ES-I3 (cell line): ENCODE results near the gene CWF19L1.
"Not testable (repeated sequence)": the region's sequence is repeated elsewhere in the genome, so short reads cannot be mapped to it uniquely, and the experiment has no call there.

Experiments
- H3K36me3 ChIP-seq: 2 replicates; pipeline ENCODE4 v1.6.1; 2013; ENCODE audit warnings: mild to moderate bottlenecking, low read length, control low read depth, moderate library complexity; ENCODE audit not compliant: insufficient read depth
- H3K4me1 ChIP-seq: 2 replicates; pipeline ENCODE4 v1.6.1; 2013; ENCODE audit warnings: mild to moderate bottlenecking, control low read depth, low read length; ENCODE audit not compliant: insufficient read depth
- H3K9ac ChIP-seq: 2 replicates; pipeline ENCODE4 v1.6.1; 2013; ENCODE audit warnings: low read depth, mild to moderate bottlenecking, low read length, moderate library complexity
- H3K9me3 ChIP-seq: 2 replicates; pipeline ENCODE4 v1.6.1; 2013; ENCODE audit warnings: mild to moderate bottlenecking, low read length, moderate library complexity; ENCODE audit not compliant: control insufficient read depth, insufficient read depth

Gene CWF19L1

GRCh38 chr10:100286051-100287033 is 18.9 kb upstream of the CWF19L1 start, which contains the start of gene BLOC1S2:
TSS of gene BLOC1S2 (minus strand) at chr10:100286680. CDS start at chr10:100286659, 21 bp downstream.
- Histone ChIP-seq H3K9me3 (no peaks in the 10 kb centered on the region), H3K4me1 (0 out of 2 replicates have a peak, but pooled peaks cover 5% of the 10 kb centered on the region), H3K36me3 (peaks cover 8% of the 10 kb centered on the region; the same call in 1 of the 2 replicates), H3K9ac (peak within 1 kb of the TSS; percentile 74)

- H3K9me3 ChIP-seq, H3K4me1 ChIP-seq: not testable (repeated sequence)
- peak overlapping the region; percentile 74 for H3K9ac ChIP-seq
- peaks cover 14% of the 10 kb centered on the region for H3K36me3 ChIP-seq
Observed at GRCh38 chr10:100285326-100285725, 17.9 kb upstream of the CWF19L1 start.

GRCh38 chr10:100282907-100283306 is 15.5 kb upstream of the CWF19L1 start:
- H3K9ac ChIP-seq = no peak overlapping the region
- H3K36me3 ChIP-seq = peaks cover 20% of the 10 kb centered on the region
- H3K4me1 ChIP-seq = 0 out of 2 replicates have a peak, but pooled peaks cover 5% of the 10 kb centered on the region
- H3K9me3 ChIP-seq = no peaks in the 10 kb centered on the region

- not testable (repeated sequence) for H3K4me1 ChIP-seq, H3K9me3 ChIP-seq, H3K9ac ChIP-seq
- H3K36me3 ChIP-seq = peaks cover 20% of the 10 kb centered on the region
Observed at GRCh38 chr10:100276971-100277370, 9.5 kb upstream of the CWF19L1 start.

- no peaks in the 10 kb centered on the region for H3K9me3 ChIP-seq
- no peaks in the 10 kb centered on the region for H3K36me3 ChIP-seq
- no peak overlapping the region; the same call in 1 of the 2 replicates for H3K9ac ChIP-seq
- H3K4me1 ChIP-seq = no peaks in the 10 kb centered on the region
Observed at GRCh38 chr10:100265821-100266485, 1.5 kb downstream of the CWF19L1 start.

- Histone ChIP-seq H3K9ac (no peak overlapping the region), H3K36me3 (peaks cover 22% of the 10 kb centered on the region), H3K9me3 (no peaks in the 10 kb centered on the region), H3K4me1 (no peaks in the 10 kb centered on the region)
Observed at GRCh38 chr10:100254191-100254590, 13.2 kb downstream of the CWF19L1 start.

- H3K4me1 ChIP-seq = no peaks in the 10 kb centered on the region
- no peaks in the 10 kb centered on the region for H3K9me3 ChIP-seq
- H3K36me3 ChIP-seq = peaks cover 17% of the 10 kb centered on the region
- H3K9ac ChIP-seq = no peak overlapping the region
Observed at GRCh38 chr10:100253041-100253440, 14.4 kb downstream of the CWF19L1 start.

- H3K9ac ChIP-seq = no peak overlapping the region
- peaks cover 14% of the 10 kb centered on the region for H3K36me3 ChIP-seq
- no peaks in the 10 kb centered on the region for H3K4me1 ChIP-seq
- no peaks in the 10 kb centered on the region for H3K9me3 ChIP-seq
Observed at GRCh38 chr10:100248820-100249219, 18.6 kb downstream of the CWF19L1 start.

- Histone ChIP-seq H3K9ac (no peak overlapping the region), H3K4me1 (no peaks in the 10 kb centered on the region), H3K9me3 (no peaks in the 10 kb centered on the region), H3K36me3 (peaks cover 12% of the 10 kb centered on the region)
Observed at GRCh38 chr10:100245484-100246220, 21.8 kb downstream of the CWF19L1 start.

GRCh38 chr10:100239851-100240250 is 27.6 kb downstream of the CWF19L1 start:
- Histone ChIP-seq H3K9me3 (no peaks in the 10 kb centered on the region), H3K36me3 (peaks cover 15% of the 10 kb centered on the region), H3K9ac (no peak overlapping the region), H3K4me1 (no peaks in the 10 kb centered on the region)

GRCh38 chr10:100238429-100238828 is 29.0 kb downstream of the CWF19L1 start:
- Histone ChIP-seq H3K9ac (no peak overlapping the region), H3K9me3 (no peaks in the 10 kb centered on the region), H3K4me1 (no peaks in the 10 kb centered on the region), H3K36me3 (peaks cover 21% of the 10 kb centered on the region)

GRCh38 chr10:100232101-100232500 is 35.3 kb downstream of the CWF19L1 start:
- no peak overlapping the region for H3K9ac ChIP-seq
- peaks cover 14% of the 10 kb centered on the region for H3K36me3 ChIP-seq

GRCh38 chr10:100229819-100230422 is 37.5 kb downstream of the CWF19L1 start:
- peak overlapping the region; percentile 86 for H3K9ac ChIP-seq
- peaks cover 9% of the 10 kb centered on the region; the same call in 1 of the 2 replicates for H3K36me3 ChIP-seq
- H3K4me1 ChIP-seq = no peaks in the 10 kb centered on the region; the same call in 1 of the 2 replicates
- H3K9me3 ChIP-seq = no peaks in the 10 kb centered on the region

More at GRCh38 chr10:100232101-100232500, 35.3 kb downstream of the CWF19L1 start:
- Histone ChIP-seq H3K4me1 (no peaks in the 10 kb centered on the region; the same call in 1 of the 2 replicates), H3K9me3 (no peaks in the 10 kb centered on the region)
